Loucy (cell line): Measurements from ENCODE around the gene UQCC5.

Source experiments
- H2AFZ ChIP-seq: fragments of 200-600 bp; sonication (generic); 2 replicates; pipeline ENCODE4 v1.6.0; 2016; ENCODE audit warnings: antibody characterized with exemption, mild to moderate bottlenecking, low read length, moderate library complexity
- H3F3A ChIP-seq: fragments of 200-600 bp; 2 replicates; pipeline ENCODE4 v1.6.0; 2016; ENCODE audit warnings: antibody characterized with exemption, low read depth, mild to moderate bottlenecking
- H3K27me3 ChIP-seq: fragments of 200-600 bp; sonication (generic); 2 replicates; pipeline ENCODE4 v1.6.1; 2014; ENCODE audit warnings: low read length, mild to moderate bottlenecking; ENCODE audit not compliant: insufficient read depth, poor library complexity, severe bottlenecking
- H3K36me3 ChIP-seq: fragments of 200-600 bp; sonication (generic); 2 replicates; pipeline ENCODE4 v1.6.1; 2016; ENCODE audit warnings: low read length; ENCODE audit not compliant: insufficient read depth
- H3K4me1 ChIP-seq: fragments of 200-600 bp; sonication (generic); 2 replicates; pipeline ENCODE4 v1.5.1; 2014; ENCODE audit warnings: low read length, mild to moderate bottlenecking; ENCODE audit not compliant: insufficient read depth, poor library complexity, severe bottlenecking
- H3K4me2 ChIP-seq: fragments of 200-600 bp; sonication (generic); 2 replicates; pipeline ENCODE4 v1.6.0; 2014; ENCODE audit warnings: antibody characterized with exemption, low read length, low read depth, mild to moderate bottlenecking; ENCODE audit not compliant: poor library complexity, severe bottlenecking
- H3K4me3 ChIP-seq: fragments of 200-600 bp; sonication (generic); 2 replicates; pipeline ENCODE4 v1.5.1; 2014; ENCODE audit warnings: low read length, mild to moderate bottlenecking, mixed read lengths; ENCODE audit not compliant: poor library complexity, severe bottlenecking
- H3K79me2 ChIP-seq: fragments of 200-600 bp; sonication (generic); 2 replicates; pipeline ENCODE4 v1.6.1; 2014; ENCODE audit warnings: low read length; ENCODE audit not compliant: insufficient read depth
- H3K9ac ChIP-seq: fragments of 200-600 bp; sonication (generic); 2 replicates; pipeline ENCODE4 v1.6.0; 2014; ENCODE audit warnings: mild to moderate bottlenecking, low read depth, low read length, moderate library complexity; ENCODE audit not compliant: poor library complexity, severe bottlenecking
- H3K9me2 ChIP-seq: fragments of 200-600 bp; sonication (generic); replicated peaks from 2 replicates; pipeline ENCODE4 v1.6.1; 2016; ENCODE audit warnings: low read depth, low read length, mixed read lengths
- H3K9me3 ChIP-seq: fragments of 200-600 bp; sonication (generic); 2 replicates; pipeline ENCODE4 v1.6.1; 2014; ENCODE audit warnings: mild to moderate bottlenecking, antibody characterized with exemption, low read length, low read depth; ENCODE audit not compliant: insufficient read depth
- H4K20me1 ChIP-seq: fragments of 200-600 bp; sonication (generic); 2 replicates; pipeline ENCODE4 v1.6.0; 2014; ENCODE audit warnings: antibody characterized with exemption, low read length, mild to moderate bottlenecking; ENCODE audit not compliant: insufficient read depth, poor library complexity, severe bottlenecking
- EZH2phosphoT487 ChIP-seq: fragments of 200-600 bp; IDR thresholded peaks from 2 replicates; pipeline ENCODE4 v1.6.1; 2018; ENCODE audit warnings: antibody characterized with exemption, mild to moderate bottlenecking, moderate library complexity, borderline replicate concordance
- TF ChIP-seq, protein P1 (sequence below): fragments of 200-600 bp; sonication (generic); conservative IDR thresholded peaks from 2 replicates; pipeline ENCODE4 v1.5.1; 2014; ENCODE audit warnings: mild to moderate bottlenecking, antibody characterized with exemption, low read length

The UQCC5 gene

DNA sequence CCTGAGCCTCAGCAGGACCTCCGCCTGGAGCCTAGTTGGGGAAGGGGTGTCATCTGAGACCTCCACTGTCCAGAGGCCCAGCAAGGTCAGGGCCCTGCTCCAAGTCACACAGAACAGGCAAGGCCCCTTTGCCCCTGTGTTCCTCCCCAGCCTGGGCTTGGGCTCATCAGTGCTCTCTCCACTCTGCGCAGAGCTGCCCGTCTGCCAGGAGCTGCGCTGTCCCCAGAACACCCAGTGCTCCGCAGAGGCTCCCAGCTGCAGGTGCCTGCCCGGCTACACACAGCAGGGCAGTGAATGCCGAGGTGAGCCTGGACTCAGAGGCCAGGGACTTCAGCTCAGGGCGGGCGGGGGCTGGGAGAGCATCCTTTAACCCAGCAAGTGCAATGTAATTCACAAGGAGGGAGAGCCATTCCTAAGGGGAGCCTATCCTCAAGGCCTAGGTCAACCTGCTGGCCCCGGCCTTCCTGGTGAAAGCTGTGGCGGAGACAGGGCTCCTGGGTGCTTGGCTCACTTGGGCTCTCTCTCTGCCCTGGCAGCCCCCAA lies 33.5 kb upstream of the UQCC5 start:
- H3K9me2 ChIP-seq, result no peaks in the 10 kb centered on the region
- no peaks in the 10 kb centered on the region for H4K20me1 ChIP-seq
- no peaks in the 10 kb centered on the region for H3K36me3 ChIP-seq
- H3K4me2 ChIP-seq, result no peak overlapping the region
- no peaks in the 10 kb centered on the region for H3K4me1 ChIP-seq
- H3K9ac ChIP-seq, result no peak overlapping the region
- no peak overlapping the region for H2AFZ ChIP-seq
- H3K4me3 ChIP-seq, result no peak overlapping the region
- H3K9me3 ChIP-seq, result no peaks in the 10 kb centered on the region
- no peaks in the 10 kb centered on the region for H3K27me3 ChIP-seq
- H3F3A ChIP-seq, result no peaks in the 10 kb centered on the region
- no peaks in the 10 kb centered on the region for H3K79me2 ChIP-seq
- TF ChIP-seq EZH2phosphoT487, result no peak
- TF ChIP-seq, protein P1, sequence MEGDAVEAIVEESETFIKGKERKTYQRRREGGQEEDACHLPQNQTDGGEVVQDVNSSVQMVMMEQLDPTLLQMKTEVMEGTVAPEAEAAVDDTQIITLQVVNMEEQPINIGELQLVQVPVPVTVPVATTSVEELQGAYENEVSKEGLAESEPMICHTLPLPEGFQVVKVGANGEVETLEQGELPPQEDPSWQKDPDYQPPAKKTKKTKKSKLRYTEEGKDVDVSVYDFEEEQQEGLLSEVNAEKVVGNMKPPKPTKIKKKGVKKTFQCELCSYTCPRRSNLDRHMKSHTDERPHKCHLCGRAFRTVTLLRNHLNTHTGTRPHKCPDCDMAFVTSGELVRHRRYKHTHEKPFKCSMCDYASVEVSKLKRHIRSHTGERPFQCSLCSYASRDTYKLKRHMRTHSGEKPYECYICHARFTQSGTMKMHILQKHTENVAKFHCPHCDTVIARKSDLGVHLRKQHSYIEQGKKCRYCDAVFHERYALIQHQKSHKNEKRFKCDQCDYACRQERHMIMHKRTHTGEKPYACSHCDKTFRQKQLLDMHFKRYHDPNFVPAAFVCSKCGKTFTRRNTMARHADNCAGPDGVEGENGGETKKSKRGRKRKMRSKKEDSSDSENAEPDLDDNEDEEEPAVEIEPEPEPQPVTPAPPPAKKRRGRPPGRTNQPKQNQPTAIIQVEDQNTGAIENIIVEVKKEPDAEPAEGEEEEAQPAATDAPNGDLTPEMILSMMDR, result no peak

GRCh38 chr3:52503788-52504424 lies 32.5 kb upstream of the UQCC5 start:
- no peak overlapping the region for H3K9ac ChIP-seq
- no peak for TF ChIP-seq EZH2phosphoT487
- TF ChIP-seq, protein P1, result no peak
- H3K4me3 ChIP-seq, result no peak overlapping the region
- H3K27me3 ChIP-seq, result no peaks in the 10 kb centered on the region
- H3K9me3 ChIP-seq, result no peaks in the 10 kb centered on the region
- H3F3A ChIP-seq, result no peaks in the 10 kb centered on the region
- H4K20me1 ChIP-seq, result no peaks in the 10 kb centered on the region
- no peaks in the 10 kb centered on the region for H3K79me2 ChIP-seq
- H3K36me3 ChIP-seq, result no peaks in the 10 kb centered on the region
- H2AFZ ChIP-seq, result no peak overlapping the region
- no peaks in the 10 kb centered on the region for H3K9me2 ChIP-seq
- no peaks in the 10 kb centered on the region for H3K4me1 ChIP-seq
- H3K4me2 ChIP-seq, result no peak overlapping the region

DNA sequence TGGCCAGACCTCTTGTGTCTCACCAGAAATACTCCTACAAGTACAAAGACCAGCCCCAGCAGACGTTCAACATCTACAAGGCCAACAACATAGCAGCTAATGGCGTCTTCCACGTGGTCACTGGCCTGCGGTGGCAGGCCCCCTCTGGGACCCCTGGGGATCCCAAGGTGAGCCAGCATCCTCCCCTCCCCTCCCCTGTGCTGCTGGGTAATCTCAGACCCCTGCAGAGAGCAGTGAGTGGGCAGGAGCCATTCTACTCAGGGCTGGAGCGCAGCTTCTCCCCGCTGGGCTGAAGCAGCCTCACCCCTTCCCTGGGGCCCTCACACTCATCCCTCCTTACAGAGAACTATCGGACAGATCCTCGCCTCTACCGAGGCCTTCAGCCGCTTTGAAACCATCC lies 31.4 kb upstream of the UQCC5 start:
- Histone ChIP-seq H3K9me3 (no peaks in the 10 kb centered on the region), H2AFZ (no peak overlapping the region), H3K4me2 (no peak overlapping the region), H3K27me3 (no peaks in the 10 kb centered on the region), H4K20me1 (no peaks in the 10 kb centered on the region), H3K9ac (no peak overlapping the region), H3K4me3 (no peak overlapping the region), H3K4me1 (no peaks in the 10 kb centered on the region), H3K36me3 (no peaks in the 10 kb centered on the region), H3K9me2 (no peaks in the 10 kb centered on the region), H3F3A (no peaks in the 10 kb centered on the region), H3K79me2 (no peaks in the 10 kb centered on the region)
- no peak for TF ChIP-seq EZH2phosphoT487
- TF ChIP-seq, protein P1, result no peak
